Measurements from ENCODE around the gene NOL11.
A peak's percentile ranks its signal among the peaks of the same experiment; 100 is the strongest.

Gene NOL11

DNA sequence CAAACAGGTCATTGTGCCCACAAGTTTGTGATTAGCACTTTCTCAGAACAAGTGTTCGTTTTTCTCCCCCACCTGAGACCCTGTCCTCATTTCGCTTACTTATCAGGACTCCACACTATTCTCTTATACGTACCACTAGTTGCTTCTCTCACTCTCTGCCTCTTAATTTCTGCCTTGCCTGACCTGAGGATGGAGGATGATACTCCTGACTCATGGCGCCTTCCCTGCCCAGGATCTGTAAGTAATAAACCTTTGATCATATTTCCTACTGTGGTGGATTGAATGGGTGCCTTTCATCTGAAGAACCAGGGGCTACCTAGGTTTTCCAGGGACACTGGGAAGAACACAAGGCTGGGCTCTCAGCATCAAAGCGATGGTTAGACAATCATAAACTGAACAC lies 67.8 kb downstream of the NOL11 start:
- POLR2A ChIA-PET: no interaction called here
- Histone ChIP-seq H3K36me3 (ENCODE audit: control insufficient read depth in 4 of 4, insufficient read depth in 4 of 4, low read length in 3 of 4) (no peaks in the 10 kb centered on the region), H3K4me3 (ENCODE audit: control insufficient read depth in 1 of 7, extremely low read depth in 1 of 7, insufficient read depth in 4 of 7, low read depth in 2 of 7, low read length in 6 of 7) (peak overlapping the region in 1 of 7 experiments; percentile 63), H3K27me3 (replicated peaks in 2 of 5; ENCODE audit: control insufficient read depth in 4 of 5, insufficient read depth in 5 of 5, low read length in 4 of 5) (no peaks in the 10 kb centered on the region), H3K9me3 (ENCODE audit: control extremely low read depth in 1 of 5, control insufficient read depth in 4 of 5, insufficient read depth in 2 of 5, low read depth in 1 of 5, low read length in 4 of 5) (no peaks in the 10 kb centered on the region), H3K4me1 (ENCODE audit: control extremely low read depth in 1 of 4, control insufficient read depth in 4 of 4, insufficient read depth in 4 of 4, low read length in 3 of 4) (peaks cover 5 to 32% (median 25%) of the 10 kb centered on the region in 4 experiments), H3K27ac (ENCODE audit: insufficient read depth in 1 of 2, low read depth in 1 of 2, low read length in 2 of 2, poor library complexity in 1 of 2, severe bottlenecking in 2 of 2) (peak overlapping the region in 1 of 2 experiments; percentile 88)
- peak in 1 of 3 donors; percentile 18 for DNase-seq
- WGBS (ENCODE audit: insufficient coverage): 98% methylated on average over 4 of the region's 5 CpGs
- CTCF ChIA-PET: interaction anchor here (0.6 to 2.0 kb wide), 2 partner anchors 10 to 24 kb away, joined by 3 to 5 read pairs; no protein-coding TSS in a partner anchor

Data from common myeloid progenitor, CD34-positive (primary cell).